HL-60 (cell line): Measurements from ENCODE around the gene APOC1.

Experiments used
- CTCF ChIP-seq: IDR thresholded peaks from one replicate; pipeline ENCODE4 v1.5.1; 2011; ENCODE audit warnings: low read length, control low read depth, inconsistent platforms; ENCODE audit not compliant: insufficient read depth
- POLR2AphosphoS5 ChIP-seq: IDR thresholded peaks from 2 replicates; pipeline ENCODE4 v1.6.1; 2012; ENCODE audit warnings: low read depth
- REST ChIP-seq: IDR thresholded peaks from 2 replicates; pipeline ENCODE4 v1.6.1; 2012; ENCODE audit warnings: low read depth; ENCODE audit not compliant: insufficient replicate concordance

DNA sequence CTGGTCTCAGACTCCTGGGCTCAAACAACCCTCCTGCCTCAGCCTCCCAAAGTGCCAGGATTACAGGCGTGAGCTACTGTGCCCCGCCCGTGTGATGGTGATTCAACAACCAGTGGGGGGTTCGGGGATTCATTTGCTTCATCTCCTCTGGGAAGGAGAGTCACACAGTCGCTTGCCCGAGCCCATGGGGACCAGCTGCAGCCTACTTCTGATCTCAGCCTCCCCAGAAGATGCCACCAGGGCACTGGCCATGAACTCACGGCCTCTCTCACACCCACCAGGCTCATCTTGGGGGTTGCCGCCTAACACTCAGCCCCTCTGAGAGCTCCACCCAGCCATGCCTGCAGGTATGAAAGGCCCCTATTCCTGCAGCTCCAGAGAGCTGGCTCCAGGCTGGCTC, 16.6 kb upstream of the APOC1 start:
- TF ChIP-seq CTCF (no peak), REST (no peak), POLR2AphosphoS5 (no peak; the same call in 1 of the 2 replicates)
